Common myeloid progenitor, CD34-positive (primary cell): Measurements from ENCODE around the gene XYLT1.

Experiments
- CTCF ChIA-PET: fragments of 350-600 bp; sonication (Branson Sonifier 250); formaldehyde crosslinking; loops from one replicate; lab custom pipeline; 2021; ENCODE audit warnings: antibody characterized with exemption; lab: Charles Lee
- POLR2A ChIA-PET: fragments of 350-600 bp; sonication (Branson Sonifier 250); formaldehyde crosslinking; loops from one replicate; lab custom pipeline; 2021; ENCODE audit warnings: antibody characterized with exemption; lab: Charles Lee
- DNase-seq, 3 donors: peaks; one replicate each; pipeline versions ENCODE4 v3.0.0 to v3.0.0-alpha.2; 2013
- H3K27ac ChIP-seq, 2 experiments: 1 replicate in 1 of 2; 2 replicates in 1 of 2; pipeline ENCODE4 v1.7.0; 2013; ENCODE audit warnings: inconsistent platforms in 2 of 2, low read length in 2 of 2, mild to moderate bottlenecking in 2 of 2, low read depth in 1 of 2, moderate library complexity in 1 of 2; ENCODE audit not compliant: severe bottlenecking in 2 of 2, insufficient read depth in 1 of 2, poor library complexity in 1 of 2
- H3K27me3 ChIP-seq, 5 experiments: replicated peaks in 2 of 5; 1 replicate in 3 of 5; 2 replicates in 2 of 5; pipeline versions ENCODE4 v1.6.1 to v1.7.0; 2013; ENCODE audit warnings: low read length in 4 of 5, mild to moderate bottlenecking in 2 of 5, moderate library complexity in 2 of 5, inconsistent platforms in 1 of 5; ENCODE audit not compliant: insufficient read depth in 5 of 5, control insufficient read depth in 4 of 5
- H3K36me3 ChIP-seq, 4 experiments: 1 replicate in 2 of 4; 2 replicates in 2 of 4; pipeline versions ENCODE4 v1.6.1 to v1.7.0; 2013; ENCODE audit warnings: low read length in 3 of 4, control low read depth in 1 of 4, mild to moderate bottlenecking in 1 of 4; ENCODE audit not compliant: control insufficient read depth in 4 of 4, insufficient read depth in 4 of 4
- H3K4me1 ChIP-seq, 4 experiments: 1 replicate in 3 of 4; 2 replicates in 1 of 4; pipeline versions ENCODE4 v1.6.1 to v1.7.1; 2013; ENCODE audit warnings: low read length in 3 of 4, mild to moderate bottlenecking in 3 of 4, control low read depth in 1 of 4, inconsistent platforms in 1 of 4, moderate library complexity in 1 of 4; ENCODE audit not compliant: control insufficient read depth in 4 of 4, insufficient read depth in 4 of 4; ENCODE audit errors: control extremely low read depth in 1 of 4
- H3K4me3 ChIP-seq, 7 experiments: 1 replicate in 4 of 7; 2 replicates in 3 of 7; pipeline versions ENCODE4 v1.5.1 to v1.7.0; 2013; ENCODE audit warnings: mild to moderate bottlenecking in 7 of 7, low read length in 6 of 7, moderate library complexity in 6 of 7, inconsistent platforms in 2 of 7, low read depth in 2 of 7, control low read depth in 1 of 7; ENCODE audit not compliant: insufficient read depth in 4 of 7, control insufficient read depth in 1 of 7; ENCODE audit errors: extremely low read depth in 1 of 7
- H3K9me3 ChIP-seq, 5 experiments: 1 replicate in 4 of 5; 2 replicates in 1 of 5; pipeline versions ENCODE4 v1.6.1 to v1.7.1; 2013; ENCODE audit warnings: low read length in 4 of 5, mild to moderate bottlenecking in 2 of 5, inconsistent platforms in 1 of 5, low read depth in 1 of 5, moderate library complexity in 1 of 5; ENCODE audit not compliant: control insufficient read depth in 4 of 5, insufficient read depth in 2 of 5; ENCODE audit errors: control extremely low read depth in 1 of 5
- WGBS: methylation state at CpG from one replicate; pipeline ENCODE4 v1.1.5; 2013; ENCODE audit not compliant: insufficient coverage; 5-methylcytosine and 5-hydroxymethylcytosine counted together

XYLT1 gene

GRCh38 chr16:17103216-17103615, 367.5 kb downstream of the XYLT1 start:
- Histone ChIP-seq H3K4me1 (peaks cover 0 to 3% (median 0%) of the 10 kb centered on the region in 4 experiments), H3K36me3 (peaks cover 0 to 14% (median 9%) of the 10 kb centered on the region in 4 experiments), H3K9me3 (no peaks in the 10 kb centered on the region), H3K27ac (no peak overlapping the region), H3K4me3 (no peak overlapping the region), H3K27me3 (no peaks in the 10 kb centered on the region)
- no peak for DNase-seq
- WGBS, result 92% methylated on average over 2 of the region's 3 CpGs
- ChIA-PET CTCF (no interaction called here), POLR2A (no interaction called here)

GRCh38 chr16:17101646-17102045, 369.1 kb downstream of the XYLT1 start:
- peaks cover 0 to 3% (median 0%) of the 10 kb centered on the region in 4 experiments for H3K4me1 ChIP-seq
- peaks cover 0 to 5% (median 4%) of the 10 kb centered on the region in 4 experiments for H3K36me3 ChIP-seq
- ChIA-PET POLR2A (no interaction called here), CTCF (interaction anchor here (1.4 to 1.6 kb wide), 2 partner anchors 9 to 11 kb away, joined by 3 to 5 read pairs; no protein-coding TSS in a partner anchor)
- no peak overlapping the region for H3K4me3 ChIP-seq
- H3K27me3 ChIP-seq, result no peaks in the 10 kb centered on the region
- no peak overlapping the region for H3K27ac ChIP-seq
- peak in 2 of 3 donors; percentile 4 to 22 for DNase-seq
- no peaks in the 10 kb centered on the region for H3K9me3 ChIP-seq
- 80% methylated on average over 1 of the region's 2 CpGs for WGBS

GRCh38 chr16:17098685-17099084, 372.1 kb downstream of the XYLT1 start:
- 93% methylated on average over 2 of the region's 6 CpGs for WGBS
- DNase-seq, result no peak
- Histone ChIP-seq H3K4me1 (no peaks in the 10 kb centered on the region), H3K9me3 (no peaks in the 10 kb centered on the region), H3K27ac (no peak overlapping the region), H3K27me3 (no peaks in the 10 kb centered on the region), H3K36me3 (peaks cover 0 to 3% (median 1%) of the 10 kb centered on the region in 4 experiments), H3K4me3 (no peak overlapping the region)
- CTCF ChIA-PET, result no interaction called here
- POLR2A ChIA-PET, result no interaction called here

DNA sequence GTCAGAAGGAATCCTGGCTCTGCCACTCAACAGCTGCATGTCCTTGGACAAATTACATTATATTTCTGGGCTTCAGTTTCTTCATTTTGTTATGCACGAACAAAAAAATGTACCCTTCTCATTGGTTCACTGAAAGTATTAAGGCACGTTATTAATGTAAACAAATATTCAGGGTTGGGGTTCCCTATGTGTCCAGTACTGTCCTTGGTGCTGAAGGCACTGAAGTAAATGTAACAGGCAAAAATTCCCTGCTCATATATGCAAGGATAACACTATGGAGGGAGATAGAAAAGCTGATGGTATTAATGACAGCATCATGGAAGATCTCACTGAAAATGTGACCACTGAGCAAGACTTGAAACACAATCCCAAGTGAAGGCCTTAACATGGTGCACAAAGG, 386.6 kb downstream of the XYLT1 start:
- DNase-seq, result no peak
- H3K4me3 ChIP-seq, result no peak overlapping the region
- no peaks in the 10 kb centered on the region for H3K36me3 ChIP-seq
- POLR2A ChIA-PET, result no interaction called here
- CTCF ChIA-PET, result no interaction called here
- no peak overlapping the region for H3K27ac ChIP-seq
- no peaks in the 10 kb centered on the region for H3K4me1 ChIP-seq
- WGBS, result 60% methylated on average over 1 of the region's 2 CpGs
- H3K27me3 ChIP-seq, result peaks cover 0 to under 1% (median 0%) of the 10 kb centered on the region in 5 experiments
- no peaks in the 10 kb centered on the region for H3K9me3 ChIP-seq

DNA sequence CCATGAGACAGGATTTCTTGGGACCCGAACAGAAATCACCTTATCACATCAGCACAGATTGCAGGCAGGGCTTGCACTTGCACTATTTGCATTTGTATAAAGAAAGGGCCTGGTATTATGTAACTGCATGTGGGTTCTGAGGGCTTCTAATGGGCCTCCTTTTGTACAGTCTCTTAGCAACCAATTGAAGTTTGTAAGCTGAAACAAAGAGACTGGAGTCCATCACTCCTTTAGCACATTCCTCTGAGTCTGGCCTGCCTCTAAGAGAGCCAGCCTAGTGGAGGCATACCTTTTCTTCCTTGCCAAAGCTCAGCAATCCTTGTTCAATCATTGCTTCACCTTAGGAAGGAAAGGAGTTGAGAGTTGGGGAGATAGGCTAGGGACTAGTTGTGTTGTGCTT, 387.1 kb downstream of the XYLT1 start:
- Histone ChIP-seq H3K36me3 (no peaks in the 10 kb centered on the region), H3K27ac (no peak overlapping the region), H3K9me3 (no peaks in the 10 kb centered on the region), H3K27me3 (peaks cover 0 to 4% (median 0%) of the 10 kb centered on the region in 5 experiments), H3K4me1 (no peaks in the 10 kb centered on the region), H3K4me3 (no peak overlapping the region)
- WGBS, result no CpG with 5 or more reads among the region's 1 CpG
- DNase-seq, result no peak
- ChIA-PET CTCF (no interaction called here), POLR2A (no interaction called here)

DNA sequence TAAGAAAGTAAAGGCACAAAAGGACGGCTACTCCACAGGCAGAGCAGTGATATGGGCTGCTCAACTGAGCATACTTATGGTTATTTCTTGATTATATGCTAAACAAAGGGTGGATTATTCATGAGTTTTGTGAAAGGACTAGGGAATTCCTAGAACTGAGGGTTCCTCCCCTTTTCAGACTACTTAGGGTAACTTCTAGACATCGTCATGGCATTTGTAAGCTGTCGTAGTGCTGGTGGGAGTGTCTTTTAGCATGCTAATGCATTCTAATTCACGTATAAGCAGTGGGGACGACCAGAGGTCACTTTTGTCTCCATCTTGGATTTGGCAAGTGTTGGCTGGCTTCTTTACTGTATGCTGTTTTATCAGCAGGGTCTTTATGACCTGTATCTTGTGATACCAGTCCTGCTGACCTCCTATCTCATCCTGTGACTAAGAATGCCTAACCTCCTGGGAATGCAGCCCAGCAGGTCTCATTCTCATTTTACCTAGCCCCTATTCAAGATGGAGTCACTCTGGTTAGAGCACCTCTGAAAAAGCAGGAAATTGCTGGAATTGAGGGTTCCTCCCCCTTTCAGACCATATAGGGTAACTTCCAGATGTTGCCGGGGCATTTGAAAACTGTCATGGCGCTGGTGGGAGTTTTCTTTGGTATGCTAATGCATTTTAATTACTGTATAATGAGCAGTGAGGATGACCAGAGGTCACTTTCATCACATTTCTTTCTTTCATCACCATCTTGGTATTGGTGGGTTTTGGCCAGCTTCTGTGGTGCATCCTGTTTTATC, 388.5 kb downstream of the XYLT1 start:
- Histone ChIP-seq H3K36me3 (no peaks in the 10 kb centered on the region), H3K4me1 (no peaks in the 10 kb centered on the region), H3K9me3 (no peaks in the 10 kb centered on the region), H3K27ac (no peak overlapping the region), H3K27me3 (peaks cover 0 to 6% (median 0%) of the 10 kb centered on the region in 5 experiments), H3K4me3 (no peak overlapping the region)
- WGBS, result 100% methylated on average over 5 of the region's 7 CpGs
- ChIA-PET POLR2A (no interaction called here), CTCF (no interaction called here)
- DNase-seq, result no peak

GRCh38 chr16:17080105-17080504, 390.7 kb downstream of the XYLT1 start:
- Histone ChIP-seq H3K27me3 (peaks cover 0 to 6% (median 0%) of the 10 kb centered on the region in 5 experiments), H3K4me3 (no peak overlapping the region), H3K9me3 (no peaks in the 10 kb centered on the region), H3K27ac (no peak overlapping the region), H3K4me1 (no peaks in the 10 kb centered on the region), H3K36me3 (no peaks in the 10 kb centered on the region)
- POLR2A ChIA-PET, result no interaction called here
- DNase-seq, result no peak
- no CpG with 5 or more reads among the region's 1 CpG for WGBS
- CTCF ChIA-PET, result no interaction called here
